GM12801 (cell line): Measurements from ENCODE around the gene CFAP58.

Experiments
- CTCF ChIP-seq: IDR thresholded peaks from one replicate; pipeline ENCODE4 v1.5.1; 2011; ENCODE audit warnings: control low read depth; ENCODE audit not compliant: insufficient read length; ENCODE audit errors: extremely low read depth

CFAP58 gene

GRCh38 chr10:104347295-104348045 is 6.2 kb upstream of the CFAP58 start:
- no peak for TF ChIP-seq CTCF

GRCh38 chr10:104348601-104349000 is 5.0 kb upstream of the CFAP58 start:
- no peak for TF ChIP-seq CTCF

- no peak for TF ChIP-seq CTCF
Observed at GRCh38 chr10:104349623-104350126, 4.0 kb upstream of the CFAP58 start.

GRCh38 chr10:104350127-104350635 is 3.5 kb upstream of the CFAP58 start:
- no peak for TF ChIP-seq CTCF

GRCh38 chr10:104351061-104351702 is 2.5 kb upstream of the CFAP58 start:
- TF ChIP-seq CTCF = no peak

- TF ChIP-seq CTCF = no peak
Observed at GRCh38 chr10:104351919-104352318, 1.7 kb upstream of the CFAP58 start.

- TF ChIP-seq CTCF = no peak
Observed at GRCh38 chr10:104359811-104360210, 6.2 kb downstream of the CFAP58 start.
